Activated naive CD4-positive, alpha-beta T cell treated with anti-CD3 and anti-CD28 coated beads, Interleukin-2, amount 50 U/mL, for 24 hours (primary cell): ENCODE measurements around the gene GTSE1.

ENCODE experiments used
- H3K27ac Mint-ChIP-seq: one replicate; pipeline ENCODE4 v1.8.0; 2021; ENCODE audit warnings: mild to moderate bottlenecking, mixed read lengths
- H3K27me3 Mint-ChIP-seq: one replicate; pipeline ENCODE4 v1.8.0; 2021; ENCODE audit warnings: mixed read lengths
- H3K36me3 Mint-ChIP-seq: one replicate; pipeline ENCODE4 v1.8.0; 2021; ENCODE audit warnings: mixed read lengths
- H3K4me1 Mint-ChIP-seq: one replicate; pipeline ENCODE4 v1.8.0; 2021; ENCODE audit warnings: mixed read lengths
- H3K4me3 Mint-ChIP-seq: one replicate; pipeline ENCODE4 v1.8.0; 2021; ENCODE audit warnings: mild to moderate bottlenecking, mixed read lengths
- H3K9me3 Mint-ChIP-seq: one replicate; pipeline ENCODE4 v1.8.0; 2021; ENCODE audit warnings: mixed read lengths

GTSE1 gene

GRCh38 chr22:46368422-46368821 lies 71.8 kb downstream of the GTSE1 start:
- H3K27me3 Mint-ChIP-seq: no peaks in the 10 kb centered on the region
- H3K4me1 Mint-ChIP-seq: peaks cover 29% of the 10 kb centered on the region
- H3K9me3 Mint-ChIP-seq: no peaks in the 10 kb centered on the region
- no peak overlapping the region for H3K27ac Mint-ChIP-seq
- H3K36me3 Mint-ChIP-seq: no peaks in the 10 kb centered on the region
- H3K4me3 Mint-ChIP-seq: no peak overlapping the region

GRCh38 chr22:46368871-46369715 lies 72.4 kb downstream of the GTSE1 start:
- Mint-ChIP-seq H3K4me1 (peaks cover 34% of the 10 kb centered on the region), H3K27ac (no peak overlapping the region), H3K4me3 (no peak overlapping the region), H3K9me3 (no peaks in the 10 kb centered on the region), H3K36me3 (no peaks in the 10 kb centered on the region), H3K27me3 (no peaks in the 10 kb centered on the region)

- Mint-ChIP-seq H3K4me1 (peaks cover 39% of the 10 kb centered on the region), H3K27ac (no peak overlapping the region), H3K4me3 (no peak overlapping the region)
Observed at GRCh38 chr22:46369716-46370583, 73.3 kb downstream of the GTSE1 start.

GRCh38 chr22:46370584-46371291 lies 74.1 kb downstream of the GTSE1 start:
- H3K9me3 Mint-ChIP-seq: peaks cover 1% of the 10 kb centered on the region
- H3K4me3 Mint-ChIP-seq: no peak overlapping the region
- H3K36me3 Mint-ChIP-seq: no peaks in the 10 kb centered on the region
- no peaks in the 10 kb centered on the region for H3K27me3 Mint-ChIP-seq
- H3K4me1 Mint-ChIP-seq: peaks cover 39% of the 10 kb centered on the region
- H3K27ac Mint-ChIP-seq: no peak overlapping the region

More at GRCh38 chr22:46369716-46370583, 73.3 kb downstream of the GTSE1 start:
- Mint-ChIP-seq H3K9me3 (no peaks in the 10 kb centered on the region), H3K36me3 (no peaks in the 10 kb centered on the region), H3K27me3 (no peaks in the 10 kb centered on the region)

GRCh38 chr22:46371623-46372226 lies 75.1 kb downstream of the GTSE1 start:
- Mint-ChIP-seq H3K9me3 (peaks cover 6% of the 10 kb centered on the region), H3K27me3 (no peaks in the 10 kb centered on the region), H3K4me3 (no peak overlapping the region), H3K4me1 (peaks cover 39% of the 10 kb centered on the region), H3K36me3 (peaks cover 3% of the 10 kb centered on the region), H3K27ac (peak overlapping the region; percentile 38)

- no peak overlapping the region for H3K27ac Mint-ChIP-seq
- H3K9me3 Mint-ChIP-seq: peaks cover 6% of the 10 kb centered on the region
- H3K27me3 Mint-ChIP-seq: no peaks in the 10 kb centered on the region
- peaks cover 3% of the 10 kb centered on the region for H3K36me3 Mint-ChIP-seq
- peak overlapping the region; percentile 36 for H3K4me3 Mint-ChIP-seq
- peaks cover 39% of the 10 kb centered on the region for H3K4me1 Mint-ChIP-seq
Observed at GRCh38 chr22:46372686-46373085, 76.0 kb downstream of the GTSE1 start.

GRCh38 chr22:46373159-46373558 lies 76.5 kb downstream of the GTSE1 start:
- H3K27ac Mint-ChIP-seq: no peak overlapping the region
- H3K4me1 Mint-ChIP-seq: peaks cover 39% of the 10 kb centered on the region
- H3K36me3 Mint-ChIP-seq: peaks cover 3% of the 10 kb centered on the region
- H3K9me3 Mint-ChIP-seq: peaks cover 6% of the 10 kb centered on the region
- H3K4me3 Mint-ChIP-seq: peak overlapping the region; percentile 36
- H3K27me3 Mint-ChIP-seq: no peaks in the 10 kb centered on the region

GRCh38 chr22:46373921-46374662 lies 77.4 kb downstream of the GTSE1 start:
- H3K27ac Mint-ChIP-seq: no peak overlapping the region
- H3K9me3 Mint-ChIP-seq: peaks cover 6% of the 10 kb centered on the region
- peak overlapping the region; percentile 21 for H3K4me3 Mint-ChIP-seq
- peaks cover 3% of the 10 kb centered on the region for H3K36me3 Mint-ChIP-seq
- H3K27me3 Mint-ChIP-seq: no peaks in the 10 kb centered on the region
- peaks cover 39% of the 10 kb centered on the region for H3K4me1 Mint-ChIP-seq

- Mint-ChIP-seq H3K27ac (no peak overlapping the region), H3K4me3 (peak overlapping the region; percentile 30), H3K27me3 (no peaks in the 10 kb centered on the region), H3K36me3 (peaks cover 3% of the 10 kb centered on the region), H3K9me3 (peaks cover 6% of the 10 kb centered on the region), H3K4me1 (peaks cover 37% of the 10 kb centered on the region)
Observed at GRCh38 chr22:46374663-46375474, 78.2 kb downstream of the GTSE1 start.

GRCh38 chr22:46376111-46376510 lies 79.4 kb downstream of the GTSE1 start:
- no peak overlapping the region for H3K27ac Mint-ChIP-seq
- peaks cover 6% of the 10 kb centered on the region for H3K9me3 Mint-ChIP-seq
- no peak overlapping the region for H3K4me3 Mint-ChIP-seq
- no peaks in the 10 kb centered on the region for H3K27me3 Mint-ChIP-seq
- H3K4me1 Mint-ChIP-seq: peaks cover 24% of the 10 kb centered on the region
- peaks cover 3% of the 10 kb centered on the region for H3K36me3 Mint-ChIP-seq

GRCh38 chr22:46376908-46377524 lies 80.3 kb downstream of the GTSE1 start:
- no peaks in the 10 kb centered on the region for H3K27me3 Mint-ChIP-seq
- peaks cover 6% of the 10 kb centered on the region for H3K9me3 Mint-ChIP-seq
- H3K27ac Mint-ChIP-seq: no peak overlapping the region
- peaks cover 3% of the 10 kb centered on the region for H3K36me3 Mint-ChIP-seq
- H3K4me1 Mint-ChIP-seq: peaks cover 18% of the 10 kb centered on the region
- H3K4me3 Mint-ChIP-seq: no peak overlapping the region

GRCh38 chr22:46377525-46378425 lies 81.1 kb downstream of the GTSE1 start:
- no peaks in the 10 kb centered on the region for H3K27me3 Mint-ChIP-seq
- peaks cover 6% of the 10 kb centered on the region for H3K9me3 Mint-ChIP-seq
- H3K36me3 Mint-ChIP-seq: peaks cover 3% of the 10 kb centered on the region
- no peak overlapping the region for H3K27ac Mint-ChIP-seq
- H3K4me3 Mint-ChIP-seq: no peak overlapping the region
- peaks cover 14% of the 10 kb centered on the region for H3K4me1 Mint-ChIP-seq
